Measurements from ENCODE around the gene MTM1.

The MTM1 gene

GRCh38 chrX:150566734-150567182, 1.7 kb upstream of the MTM1 start:
- H4K20me1 ChIP-seq (ENCODE audit: low read depth, low read length): no peaks in the 10 kb centered on the region
- no peaks in the 10 kb centered on the region for H3K79me2 ChIP-seq (ENCODE audit: insufficient read depth, low read length)
- H3K9me3 ChIP-seq (ENCODE audit: insufficient read depth, low read length): no peaks in the 10 kb centered on the region
- H3K36me3 ChIP-seq (ENCODE audit: low read length): no peaks in the 10 kb centered on the region
- no peak for TF ChIP-seq CTCF (IDR thresholded peaks at IDR 0.05; ENCODE audit: insufficient read depth, low read length, poor library complexity, severe bottlenecking)
- no peak for TF ChIP-seq EZH2phosphoT487 (conservative IDR thresholded peaks at IDR 0.05; ENCODE audit: low read length)
- H3K9me2 ChIP-seq (replicated peaks; ENCODE audit: insufficient read depth, low read length): no peaks in the 10 kb centered on the region
- no peak overlapping the region for H3K4me2 ChIP-seq (ENCODE audit: low read depth, low read length, poor library complexity, severe bottlenecking)
- no peaks in the 10 kb centered on the region for H3K27me3 ChIP-seq (ENCODE audit: low read length)
- H2AFZ ChIP-seq (ENCODE audit: low read depth, low read length, severe bottlenecking): no peak overlapping the region
- no peak overlapping the region for H3K4me3 ChIP-seq (ENCODE audit: insufficient read depth, low read length, poor library complexity, severe bottlenecking)
- H3K27ac ChIP-seq (ENCODE audit: low read depth, low read length): no peak overlapping the region
- H3F3A ChIP-seq (ENCODE audit: insufficient read depth): no peaks in the 10 kb centered on the region
- no peak overlapping the region for H3K9ac ChIP-seq (ENCODE audit: low read length)

GRCh38 chrX:150567645-150568319, 639 bp upstream of the MTM1 start:
- TF ChIP-seq CTCF (IDR thresholded peaks at IDR 0.05; ENCODE audit: insufficient read depth, low read length, poor library complexity, severe bottlenecking) (no peak), EZH2phosphoT487 (conservative IDR thresholded peaks at IDR 0.05; ENCODE audit: low read length) (no peak)
- peak overlapping the region; percentile 52 for H3K4me3 ChIP-seq (ENCODE audit: insufficient read depth, low read length, poor library complexity, severe bottlenecking)
- H3K36me3 ChIP-seq (ENCODE audit: low read length): no peaks in the 10 kb centered on the region
- peak overlapping the region; percentile 96 for H2AFZ ChIP-seq (ENCODE audit: low read depth, low read length, severe bottlenecking)
- no peak overlapping the region for H3K9ac ChIP-seq (ENCODE audit: low read length)
- H3K9me2 ChIP-seq (replicated peaks; ENCODE audit: insufficient read depth, low read length): no peaks in the 10 kb centered on the region
- no peaks in the 10 kb centered on the region for H3K79me2 ChIP-seq (ENCODE audit: insufficient read depth, low read length)
- no peaks in the 10 kb centered on the region for H4K20me1 ChIP-seq (ENCODE audit: low read depth, low read length)
- H3K27ac ChIP-seq (ENCODE audit: low read depth, low read length): no peak overlapping the region
- H3K27me3 ChIP-seq (ENCODE audit: low read length): no peaks in the 10 kb centered on the region
- H3K9me3 ChIP-seq (ENCODE audit: insufficient read depth, low read length): no peaks in the 10 kb centered on the region
- H3F3A ChIP-seq (ENCODE audit: insufficient read depth): no peaks in the 10 kb centered on the region
- H3K4me2 ChIP-seq (ENCODE audit: low read depth, low read length, poor library complexity, severe bottlenecking): peak overlapping the region; percentile 78

GRCh38 chrX:150569155-150569477, 695 bp downstream of the MTM1 start:
- peak overlapping the region; percentile 86 for H2AFZ ChIP-seq (ENCODE audit: low read depth, low read length, severe bottlenecking)
- H3K27me3 ChIP-seq (ENCODE audit: low read length): no peaks in the 10 kb centered on the region
- no peaks in the 10 kb centered on the region for H3K79me2 ChIP-seq (ENCODE audit: insufficient read depth, low read length)
- H3K36me3 ChIP-seq (ENCODE audit: low read length): no peaks in the 10 kb centered on the region
- peak overlapping the region; percentile 62 for H3K9ac ChIP-seq (ENCODE audit: low read length)
- TF ChIP-seq EZH2phosphoT487 (conservative IDR thresholded peaks at IDR 0.05; ENCODE audit: low read length) (no peak), CTCF (IDR thresholded peaks at IDR 0.05; ENCODE audit: insufficient read depth, low read length, poor library complexity, severe bottlenecking) (no peak)
- H3K4me3 ChIP-seq (ENCODE audit: insufficient read depth, low read length, poor library complexity, severe bottlenecking): peak overlapping the region; percentile 60
- H3K27ac ChIP-seq (ENCODE audit: low read depth, low read length): peak overlapping the region; percentile 31; the same call in 1 of the 2 replicates
- no peaks in the 10 kb centered on the region for H4K20me1 ChIP-seq (ENCODE audit: low read depth, low read length)
- no peaks in the 10 kb centered on the region for H3K9me3 ChIP-seq (ENCODE audit: insufficient read depth, low read length)
- peak overlapping the region; percentile 84 for H3K4me2 ChIP-seq (ENCODE audit: low read depth, low read length, poor library complexity, severe bottlenecking)
- H3F3A ChIP-seq (ENCODE audit: insufficient read depth): no peaks in the 10 kb centered on the region
- H3K9me2 ChIP-seq (replicated peaks; ENCODE audit: insufficient read depth, low read length): no peaks in the 10 kb centered on the region

Measured in SU-DHL-6 (cell line).